K562 (cell line): Measurements from ENCODE around the gene PINK1. TPM values are rescaled to one million over a fixed set of nuclear protein-coding genes. Genes with fewer than 3 reads are reported as not detected.

Source experiments
- ATF3 ChIP-seq, 2 experiments: fragments of 450-650 bp in 1 of 2; sonication (generic) in 1 of 2; formaldehyde crosslinking in 1 of 2; IDR thresholded peaks in 1 of 2; conservative IDR thresholded peaks in 1 of 2; 2 replicates each; pipeline versions ENCODE4 v1.6.1 to v1.8.1; 2016 to 2023; ENCODE audit warnings: mild to moderate bottlenecking in 2 of 2, moderate library complexity in 2 of 2, inconsistent platforms in 1 of 2, missing genetic modification reagents in 1 of 2
- BCOR ChIP-seq: fragments of 450-650 bp; IDR thresholded peaks from 2 replicates; pipeline ENCODE4 v1.6.1; 2016
- CBX5 ChIP-seq: IDR thresholded peaks from 2 replicates; pipeline ENCODE4 v1.6.1; 2014; ENCODE audit warnings: low read depth, borderline replicate concordance
- CHD7 ChIP-seq: fragments of 200-600 bp; sonication (generic); IDR thresholded peaks from one replicate; pipeline ENCODE4 v1.6.1; 2012; ENCODE audit warnings: mild to moderate bottlenecking, low read depth, low read length, inconsistent platforms
- NR0B1 ChIP-seq: fragments of 450-650 bp; IDR thresholded peaks from one replicate; pipeline ENCODE4 v1.6.1; 2018; ENCODE audit warnings: mild to moderate bottlenecking, moderate library complexity; ENCODE audit not compliant: partially characterized antibody
- SMARCA4 ChIP-seq: fragments of 450-650 bp; IDR thresholded peaks from 2 replicates; pipeline ENCODE4 v1.6.1; 2016
- STAG1 ChIP-seq: sonication (generic); formaldehyde crosslinking; IDR thresholded peaks from 2 replicates; pipeline ENCODE4 v1.5.0; 2020; ENCODE audit warnings: missing genetic modification reagents, borderline replicate concordance
- STAT5A ChIP-seq: IDR thresholded peaks from 2 replicates; pipeline ENCODE4 v1.6.1; 2012; ENCODE audit warnings: low read length, inconsistent platforms, borderline replicate concordance
- TAF9B ChIP-seq: fragments of 450-650 bp; IDR thresholded peaks from 2 replicates; pipeline ENCODE4 v1.6.1; 2018; ENCODE audit warnings: mild to moderate bottlenecking; ENCODE audit not compliant: partially characterized antibody
- ZNF184 ChIP-seq: sonication (generic); formaldehyde crosslinking; IDR thresholded peaks from 2 replicates; pipeline ENCODE4 v1.5.0; 2020; ENCODE audit warnings: missing genetic modification reagents
- ZNF24 ChIP-seq: fragments of 450-650 bp; IDR thresholded peaks from 2 replicates; pipeline ENCODE4 v1.6.1; 2016
- ZNF668 ChIP-seq: fragments of 250-450 bp; sonication (Bioruptor Pico); IDR thresholded peaks from 2 replicates; pipeline ENCODE4 v1.8.0; 2022; ENCODE audit warnings: mild to moderate bottlenecking, inconsistent platforms
- polyA plus RNA-seq, 8 experiments: library from polyadenylated mRNA; depleted of rRNA in 4 of 8; stranded (reverse) in 5 of 8; unstranded in 3 of 8; fragments of >200 nt; fragmentation: Nextera tagmentation in 2 of 8; fragmentation: Illumina TruSeq in 1 of 8; extraction: Ambion mirVana in 2 of 8; extraction: Trizol in 1 of 8; gene quantifications; 2 replicates each; pipeline versions ENCODE4 v1.2.1 to v1.2.3, GENCODE V29; 2011 to 2014; ENCODE audit warnings: inconsistent platforms in 1 of 8, missing spikeins in 1 of 8
- total RNA-seq, 7 experiments: library from RNA; depleted of rRNA in 6 of 7; stranded (reverse); fragments of >200 nt in 6 of 7; fragmentation: Illumina TruSeq in 2 of 7; extraction: Trizol in 2 of 7; gene quantifications; 2 replicates each; pipeline versions ENCODE4 v1.2.1 to v1.2.3, GENCODE V29; 2011 to 2021; ENCODE audit warnings: low replicate concordance in 1 of 7

PINK1 gene
- total and polyA plus RNA-seq, 9 of the 15 experiments (the other 6 are each of a cell fraction or from before 2014, with no cell fraction given) = 1.5 to 11.3 (median 6.8) TPM

GRCh38 chr1:20696397-20697333, 63.4 kb downstream of the PINK1 start (continued):
- TF ChIP-seq CHD7 = no peak
- no peak for TF ChIP-seq TAF9B
- TF ChIP-seq STAT5A = no peak
- TF ChIP-seq ATF3 (IDR thresholded peaks at IDR 0.05) = no peak
- no peak; the same call in 1 of the 2 replicates for TF ChIP-seq ATF3 (CRISPR knock-in tag; conservative IDR thresholded peaks at IDR 0.05)
- no peak for TF ChIP-seq SMARCA4
- TF ChIP-seq ZNF24 = no peak
- no peak for TF ChIP-seq ZNF668 (CRISPR knock-in tag)
- no peak for TF ChIP-seq ZNF184 (CRISPR knock-in tag)
- peak; percentile 63; the same call in 1 of the 2 replicates for TF ChIP-seq BCOR
- peak; percentile 98 for TF ChIP-seq STAG1
- no peak for TF ChIP-seq CBX5
- TF ChIP-seq NR0B1 = no peak
